Lower lobe of right lung (tissue), 2 donors: ENCODE results near the gene LNP1. TPM values are rescaled to one million over a fixed set of nuclear protein-coding genes. Genes with fewer than 3 reads are reported as not detected.

Experiments used
- ATAC-seq, 2 donors: fragments of 200-7000 bp; cut with Tn5 transposase; one replicate each; pipeline ENCODE4 v1.9.1; 2020 to 2022; ENCODE audit warnings: mild to moderate bottlenecking in 2 of 2, moderate library complexity in 2 of 2
- DNase-seq: peaks from one replicate; pipeline ENCODE4 v3.0.0-alpha.2; 2020
- H3K27ac ChIP-seq: fragments of 200-600 bp; one replicate; pipeline ENCODE4 v1.8.0; 2022
- H3K27me3 ChIP-seq: fragments of 200-600 bp; one replicate; pipeline ENCODE4 v1.8.0; 2022; ENCODE audit warnings: low read depth
- H3K36me3 ChIP-seq: fragments of 200-600 bp; one replicate; pipeline ENCODE4 v1.8.0; 2022; ENCODE audit warnings: mild to moderate bottlenecking
- H3K4me1 ChIP-seq: fragments of 200-600 bp; one replicate; pipeline ENCODE4 v1.8.0; 2022
- H3K4me3 ChIP-seq: fragments of 200-600 bp; one replicate; pipeline ENCODE4 v1.8.0; 2022; ENCODE audit warnings: mild to moderate bottlenecking
- H3K9me3 ChIP-seq: fragments of 200-600 bp; one replicate; pipeline ENCODE4 v1.8.0; 2022
- CTCF ChIP-seq: fragments of 200-600 bp; IDR thresholded peaks from one replicate; pipeline ENCODE4 v1.8.0; 2022; ENCODE audit warnings: antibody characterized with exemption, mild to moderate bottlenecking
- intact Hi-C: fragments of 100-400 bp; cut with DNase I; formaldehyde crosslinking; loops from one replicate; pipeline ENCODE4 v1.11.0; 2022
- total RNA-seq: library from RNA; stranded (reverse); fragmentation: NEBNext Ultra II Directional; extraction: Animal tissue kit (Norgen Biotek cat#: 25700); gene quantifications from one replicate; pipeline ENCODE4 v1.2.1, GENCODE V29; 2021
- donor health status: DM: no; HTN: yes; CAD: no; lungs with severe emphysema.

The LNP1 gene
- total RNA-seq, 1 donor from 2014 or later = 2.0 TPM

- Histone ChIP-seq H3K36me3 (peaks cover 72% of the 10 kb centered on the region), H3K4me3 (no peak overlapping the region), H3K27me3 (no peaks in the 10 kb centered on the region), H3K4me1 (no peaks in the 10 kb centered on the region), H3K9me3 (peaks cover 4% of the 10 kb centered on the region), H3K27ac (no peak overlapping the region)
- ATAC-seq = no peak
- DNase-seq = no peak
- intact Hi-C loops = no loop called here
- TF ChIP-seq CTCF = no peak
Observed at GRCh38 chr3:100359035-100359434, 42.3 kb upstream of the LNP1 start.

GRCh38 chr3:100360757-100361496, 40.4 kb upstream of the LNP1 start:
- DNase-seq = no peak
- intact Hi-C loops = no loop called here
- Histone ChIP-seq H3K27ac (no peak overlapping the region), H3K4me1 (no peaks in the 10 kb centered on the region), H3K27me3 (no peaks in the 10 kb centered on the region), H3K9me3 (peaks cover 4% of the 10 kb centered on the region), H3K36me3 (peaks cover 72% of the 10 kb centered on the region), H3K4me3 (no peak overlapping the region)
- no peak for ATAC-seq
- TF ChIP-seq CTCF = no peak

- H3K36me3 ChIP-seq = peaks cover 75% of the 10 kb centered on the region
- intact Hi-C loops = no loop called here
- no peak for TF ChIP-seq CTCF
- no peaks in the 10 kb centered on the region for H3K4me1 ChIP-seq
- peaks cover 4% of the 10 kb centered on the region for H3K9me3 ChIP-seq
- no peak overlapping the region for H3K4me3 ChIP-seq
- H3K27ac ChIP-seq = no peak overlapping the region
- H3K27me3 ChIP-seq = no peaks in the 10 kb centered on the region
- no peak for ATAC-seq
- DNase-seq = no peak
Observed at GRCh38 chr3:100361897-100362296, 39.4 kb upstream of the LNP1 start.

GRCh38 chr3:100364421-100364820, 36.9 kb upstream of the LNP1 start:
- H3K36me3 ChIP-seq = peaks cover 73% of the 10 kb centered on the region
- H3K9me3 ChIP-seq = peaks cover 4% of the 10 kb centered on the region
- no peaks in the 10 kb centered on the region for H3K4me1 ChIP-seq
- no peak for TF ChIP-seq CTCF
- DNase-seq (no peak), ATAC-seq (no peak)
- intact Hi-C loops = no loop called here
- no peaks in the 10 kb centered on the region for H3K27me3 ChIP-seq
- no peak overlapping the region for H3K4me3 ChIP-seq
- H3K27ac ChIP-seq = no peak overlapping the region

- intact Hi-C loops = no loop called here
Observed at GRCh38 chr3:100366424-100366823, 34.9 kb upstream of the LNP1 start.

More at GRCh38 chr3:100366424-100366823, 34.9 kb upstream of the LNP1 start:
- Histone ChIP-seq H3K4me1 (no peaks in the 10 kb centered on the region), H3K27ac (no peak overlapping the region), H3K9me3 (peaks cover 4% of the 10 kb centered on the region), H3K4me3 (no peak overlapping the region), H3K27me3 (no peaks in the 10 kb centered on the region), H3K36me3 (peaks cover 79% of the 10 kb centered on the region)
- ATAC-seq (no peak), DNase-seq (no peak)
- TF ChIP-seq CTCF = no peak
